Glomerular endothelial cell (primary cell): ENCODE data around the gene C1GALT1. TPM values are rescaled to one million over a fixed set of nuclear protein-coding genes. Genes with fewer than 3 reads are reported as not detected.
A peak's percentile ranks its signal among the peaks of the same experiment; 100 is the strongest.
"Not testable (repeated sequence)": the region's sequence is repeated elsewhere in the genome, so short reads cannot be mapped to it uniquely, and the experiment has no call there.

ENCODE experiments used
- DNase-seq: peaks from one replicate; pipeline ENCODE4 v3.0.0-alpha.2; 2011; ENCODE audit warnings: low read depth, low spot score; ENCODE audit errors: extremely low read depth
- total RNA-seq: library from RNA; depleted of rRNA; stranded (reverse); fragments of >200 nt; gene quantifications from 2 replicates; pipeline ENCODE4 v1.2.3, GENCODE V29; 2015

C1GALT1 gene
- total RNA-seq, 1 donor from 2014 or later, result 38.6 TPM

DNA sequence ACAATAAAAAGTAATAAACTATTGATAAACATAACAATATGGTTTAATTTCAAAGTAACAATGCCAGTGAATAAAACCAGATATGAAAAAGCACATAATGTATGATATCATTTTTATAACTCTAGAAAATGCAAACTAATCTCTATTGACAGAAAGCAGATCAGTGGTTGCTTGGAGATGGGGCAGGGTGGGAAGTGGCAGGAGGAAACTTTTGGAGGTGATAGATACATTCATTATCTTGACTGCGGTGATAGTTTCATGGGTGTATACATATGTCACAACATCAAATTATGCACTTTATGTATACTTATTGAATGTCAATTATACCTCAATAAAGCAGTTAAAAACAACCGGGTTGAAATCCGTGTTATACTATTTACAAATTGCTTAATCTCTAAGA, 16.0 kb upstream of the C1GALT1 start:
- DNase-seq, result no peak

DNA sequence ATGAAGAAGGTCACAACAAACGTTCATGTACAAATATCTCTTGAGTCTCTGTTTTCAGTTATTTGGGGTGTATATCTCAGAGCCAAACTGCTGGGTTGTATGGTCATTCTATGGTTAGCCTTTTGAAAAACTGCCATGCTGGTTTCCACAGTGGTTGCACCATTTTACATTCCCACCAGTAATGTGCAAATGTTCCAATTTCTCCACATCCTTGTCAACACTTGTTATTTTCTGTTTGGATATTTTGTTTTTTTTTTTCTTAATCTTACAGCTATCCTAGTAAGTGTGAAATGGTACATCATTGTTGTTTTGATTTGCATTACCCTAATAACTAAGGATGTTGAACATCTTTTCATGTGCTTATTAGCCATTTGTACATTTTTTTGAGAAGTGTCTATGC, 13.0 kb upstream of the C1GALT1 start:
- no peak for DNase-seq

DNA sequence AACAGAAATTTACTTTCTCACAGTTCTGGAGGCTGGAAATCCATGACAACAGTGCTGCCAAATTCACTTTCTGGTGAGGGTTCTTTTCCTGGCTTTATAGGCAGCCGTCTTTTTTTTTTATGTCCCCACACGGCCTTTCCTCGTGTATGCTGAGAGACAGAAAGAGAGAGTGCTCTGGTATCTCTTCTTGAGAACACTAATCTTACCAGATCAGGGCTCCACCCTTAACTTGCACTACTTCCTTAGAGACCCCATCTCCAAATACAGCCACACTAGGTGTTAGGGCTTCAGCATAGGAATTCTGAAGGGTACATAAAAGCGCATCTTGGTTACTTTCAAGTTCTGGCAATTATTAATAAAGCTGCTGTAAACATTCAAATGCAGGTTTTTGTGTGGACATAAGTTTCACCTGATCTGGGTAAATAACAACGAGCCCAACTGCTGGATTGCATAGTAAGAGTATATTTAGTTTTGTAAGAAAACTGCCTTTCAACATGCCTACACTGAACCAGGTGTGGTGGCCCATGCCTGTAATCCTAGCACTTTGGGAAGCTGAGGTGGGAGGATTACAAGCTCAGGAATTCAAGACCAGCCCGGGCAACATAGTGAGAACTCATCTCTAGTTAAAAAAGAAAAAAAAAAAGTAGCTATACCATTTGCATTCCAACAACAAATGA, 8.2 kb upstream of the C1GALT1 start:
- no peak for DNase-seq

DNA sequence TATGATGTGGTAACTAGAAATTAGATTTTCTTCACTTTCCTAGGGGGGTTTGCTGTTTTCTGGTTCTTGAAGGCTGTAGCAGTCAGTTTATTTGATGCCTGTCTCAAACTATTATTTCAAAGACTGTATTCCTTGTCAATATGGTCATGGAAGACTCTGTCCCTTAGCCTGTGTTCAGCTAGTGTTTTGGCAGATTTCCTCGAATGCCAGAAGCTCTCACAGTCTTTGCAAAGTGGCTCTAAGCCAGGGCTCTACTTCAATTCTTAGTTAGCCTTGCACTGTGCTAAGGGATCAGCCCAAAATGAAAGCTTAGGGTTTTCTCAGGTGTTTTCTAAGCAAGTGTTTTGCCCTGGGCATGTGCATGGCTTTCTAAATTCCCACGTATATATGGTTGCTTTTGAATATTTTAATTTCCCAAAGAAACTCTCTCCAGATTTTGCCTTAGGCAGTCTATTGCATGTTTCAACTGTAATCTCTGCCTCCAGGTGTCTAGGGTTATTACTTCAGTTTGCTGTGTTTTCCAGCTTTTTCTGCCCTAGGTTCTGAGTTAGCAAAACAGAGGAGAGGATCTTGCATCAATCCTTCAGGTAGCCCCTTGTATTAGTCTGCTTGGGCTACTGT, 7.2 kb upstream of the C1GALT1 start:
- DNase-seq, result no peak

DNA sequence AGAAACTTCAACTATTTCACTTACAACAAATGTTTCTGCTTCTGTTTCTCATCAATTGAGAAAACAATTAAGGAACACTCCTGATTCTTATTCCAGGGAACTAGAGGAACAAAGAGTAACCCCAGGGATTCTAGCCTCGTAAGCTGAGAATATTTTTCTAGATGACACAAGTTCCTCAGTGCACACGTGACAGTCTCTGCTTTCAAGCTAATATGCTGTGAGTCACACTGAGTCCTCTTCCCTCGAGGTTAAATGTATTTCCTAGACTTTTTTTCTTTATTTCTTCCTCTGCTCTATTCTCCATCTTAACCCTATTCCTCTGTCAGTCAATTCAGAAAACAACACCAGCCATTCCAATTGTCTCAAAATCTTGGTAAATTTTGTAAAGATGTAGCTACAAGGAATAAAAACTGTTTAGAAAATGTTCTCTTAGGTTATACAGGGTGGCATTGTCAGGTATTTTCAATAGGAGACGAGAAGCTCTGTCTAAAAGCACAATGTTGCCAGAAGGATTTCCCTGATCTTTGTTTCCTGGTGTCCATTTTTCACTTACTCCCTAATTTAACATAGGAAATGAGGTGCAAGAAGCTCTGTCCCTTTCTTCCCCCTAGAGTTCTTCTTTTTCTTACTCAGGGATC, 5.8 kb upstream of the C1GALT1 start:
- peak; percentile 70 for DNase-seq

DNA sequence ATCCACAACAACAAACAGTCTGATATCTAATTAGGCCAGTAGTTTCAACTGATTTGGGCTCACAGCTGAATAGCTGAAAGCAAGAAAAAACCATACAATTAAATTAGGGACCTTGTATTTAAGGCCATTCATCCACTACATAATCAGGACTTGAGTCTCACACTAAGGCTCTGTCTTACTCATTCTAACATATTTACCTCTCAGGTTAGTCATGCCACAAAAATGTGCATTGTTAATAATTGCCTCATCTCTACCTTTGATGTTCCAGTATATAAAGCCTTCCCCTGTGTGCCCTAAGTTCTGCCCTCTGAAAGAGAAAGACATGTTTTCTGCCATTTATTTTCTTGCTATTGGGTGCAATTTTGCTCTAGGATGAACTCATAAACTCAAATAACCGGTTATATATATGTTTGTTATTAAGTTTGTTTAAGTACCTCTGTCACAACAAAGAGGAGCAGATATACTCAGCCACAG, 5.3 kb upstream of the C1GALT1 start:
- no peak for DNase-seq

DNA sequence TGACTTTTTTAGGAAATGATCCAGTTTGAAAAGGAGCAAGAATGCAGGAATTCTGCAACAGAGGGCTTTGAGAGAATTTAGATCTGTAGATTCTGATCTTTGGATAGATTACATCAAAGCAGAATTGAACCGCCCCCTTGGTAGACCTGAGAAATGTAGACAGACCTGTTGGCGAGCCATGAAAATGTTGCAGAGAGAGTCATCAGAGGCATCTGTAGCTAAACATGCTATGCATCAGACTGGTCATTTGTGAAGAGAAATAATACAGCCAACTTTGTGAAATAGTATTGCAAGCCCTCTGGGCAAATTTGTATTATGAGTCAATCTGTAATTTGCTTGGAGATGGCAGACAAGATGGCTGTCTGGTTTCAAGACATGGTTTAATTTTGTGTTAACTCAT, 4.3 kb upstream of the C1GALT1 start:
- DNase-seq, result no peak

DNA sequence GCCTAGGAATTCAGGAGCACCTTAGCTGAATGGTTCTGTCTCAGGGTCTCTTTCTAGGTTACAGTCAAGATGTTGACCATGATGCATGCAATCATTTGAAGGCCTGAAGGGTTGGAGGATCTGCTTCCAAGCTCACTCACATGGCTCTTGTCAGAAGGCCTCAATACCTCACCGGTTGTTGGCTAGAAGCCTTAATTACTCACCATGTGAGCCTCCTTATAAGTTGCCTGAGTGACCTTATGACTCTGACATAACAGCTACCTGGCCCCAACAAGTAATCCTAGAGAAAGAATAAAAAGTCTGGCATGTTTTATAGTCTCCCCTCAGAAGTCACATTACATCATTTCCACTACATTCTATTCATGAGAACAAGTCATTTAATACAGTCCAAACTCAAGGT, 3.4 kb upstream of the C1GALT1 start:
- no peak for DNase-seq

DNA sequence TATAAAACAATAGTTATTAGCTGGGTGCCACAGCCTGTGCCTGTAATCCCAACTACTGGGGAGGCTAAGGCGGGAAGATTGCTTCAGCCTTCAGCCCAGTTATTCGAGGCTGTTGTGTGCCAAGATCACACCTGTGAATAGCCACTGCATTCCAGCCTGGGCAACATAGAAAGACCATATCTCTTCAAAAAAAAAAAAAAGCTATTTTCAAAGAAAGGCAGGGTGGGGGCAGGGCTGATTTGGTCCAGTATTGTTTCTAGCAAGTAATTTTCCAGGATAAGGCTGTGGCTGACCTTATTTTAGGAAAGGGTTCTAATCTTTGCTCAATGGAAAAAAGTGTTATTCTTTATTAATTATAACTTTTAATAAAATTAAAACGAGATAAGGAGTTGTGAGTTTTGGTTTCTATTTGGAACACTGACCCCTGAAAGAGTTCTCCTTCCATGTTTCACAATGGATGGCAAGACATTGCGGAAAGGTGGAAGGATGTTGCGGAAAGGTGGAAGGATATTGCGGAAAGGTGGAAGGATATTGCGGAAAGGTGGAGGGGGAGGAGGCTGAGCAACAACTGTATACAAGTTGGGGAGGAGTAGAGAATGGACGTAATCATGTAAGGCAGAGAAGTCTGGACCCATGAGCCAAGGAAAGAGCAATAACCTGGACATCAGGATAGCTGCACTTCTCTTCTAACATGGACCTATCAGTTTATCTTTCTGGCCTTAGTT, 1.5 kb upstream of the C1GALT1 start:
- no peak for DNase-seq

DNA sequence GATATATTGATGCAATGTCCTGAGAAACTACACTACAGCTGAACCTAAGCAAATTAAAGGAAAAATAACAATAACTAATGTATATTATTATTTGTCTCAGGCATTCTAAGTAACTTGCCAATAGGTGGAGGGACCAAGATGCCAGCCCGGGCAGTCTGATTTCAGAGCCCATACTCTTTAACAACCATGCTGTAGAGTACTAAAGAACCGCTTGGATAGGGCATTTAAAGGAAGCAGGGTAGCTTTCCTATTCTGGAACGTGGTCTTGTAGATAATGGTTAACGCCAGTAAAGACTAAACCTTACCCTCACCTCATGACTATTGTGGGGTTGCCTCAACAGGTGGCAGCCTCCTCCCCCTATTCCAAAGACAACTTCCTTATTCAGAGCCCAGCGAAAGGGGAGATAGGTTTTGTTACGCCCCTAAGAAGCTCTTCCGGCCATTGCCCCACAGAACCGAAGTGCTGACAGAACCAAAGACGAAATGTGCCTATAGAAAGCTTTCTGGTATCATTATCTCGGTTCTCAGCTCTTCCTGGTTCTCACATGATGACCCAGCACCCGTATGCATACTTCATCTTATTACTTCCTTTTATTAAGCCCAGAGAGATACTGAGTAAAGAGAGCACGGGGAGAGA, 707 bp upstream of the C1GALT1 start:
- DNase-seq, result no peak

DNA sequence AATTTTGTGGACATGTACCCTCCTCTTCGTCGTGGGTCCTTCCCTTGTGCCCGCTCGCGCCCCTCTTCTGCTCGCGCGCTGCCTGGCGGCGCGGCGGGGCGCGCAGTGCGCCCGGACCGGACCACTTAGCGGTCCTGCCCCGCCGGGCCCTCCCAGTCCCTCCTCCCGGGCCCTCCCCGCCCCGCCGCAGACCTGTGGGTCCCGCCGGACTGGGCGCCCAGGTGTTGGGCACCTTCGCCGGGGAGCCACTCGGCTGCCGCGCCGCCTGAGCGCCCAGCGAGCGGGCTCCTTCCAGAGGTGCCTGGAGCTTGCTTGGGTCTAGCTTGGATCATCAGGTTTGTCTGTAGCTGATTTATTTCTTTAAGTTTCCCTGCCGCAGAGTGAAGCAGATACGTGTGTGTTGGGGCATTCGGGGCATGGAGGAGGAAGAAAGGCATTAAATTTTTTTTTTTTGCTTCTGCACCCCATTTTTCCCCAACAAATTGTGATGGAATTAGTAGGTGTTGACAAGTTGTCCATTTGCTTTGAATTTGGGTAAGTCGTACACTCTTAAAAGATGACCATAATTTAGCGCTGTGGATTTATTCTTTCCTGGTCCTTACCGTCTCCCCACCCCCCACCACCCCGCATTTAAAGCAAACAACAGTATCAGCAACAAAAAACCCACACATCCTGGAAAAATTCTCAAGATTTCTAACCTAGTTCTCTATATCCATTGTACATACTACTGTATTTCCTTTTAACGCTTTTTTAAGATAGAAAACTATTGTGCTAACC, 905 bp downstream of the C1GALT1 start:
- DNase-seq, result no peak

DNA sequence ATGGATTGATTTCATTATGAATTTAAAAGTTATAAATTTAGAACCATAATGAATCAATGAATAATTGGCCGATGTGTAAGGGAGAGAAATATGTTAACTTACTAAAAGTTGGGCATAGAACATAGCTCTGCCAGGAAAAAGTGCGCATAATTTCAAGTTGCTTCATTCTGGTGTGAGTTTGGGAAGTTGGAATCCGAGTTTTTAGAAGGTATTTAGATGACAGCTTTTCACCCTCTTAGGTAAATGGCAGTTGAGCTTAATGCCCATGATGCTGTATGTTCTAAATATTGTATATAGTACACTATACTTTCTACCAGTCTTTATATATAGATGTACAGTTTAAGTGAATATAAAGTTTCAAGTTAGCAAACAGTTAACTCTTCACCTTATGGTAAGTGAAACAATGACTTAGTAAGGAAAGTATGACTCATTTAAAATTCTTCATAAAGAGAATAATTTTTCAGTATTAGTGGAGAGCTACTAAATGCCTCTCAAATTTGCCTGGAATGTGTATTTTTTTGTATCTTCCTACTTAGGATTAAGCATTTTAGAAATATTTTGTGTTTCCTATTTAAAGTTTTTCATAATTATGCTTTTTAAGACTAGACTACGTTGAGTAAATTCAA, 1.6 kb downstream of the C1GALT1 start:
- DNase-seq, result no peak

DNA sequence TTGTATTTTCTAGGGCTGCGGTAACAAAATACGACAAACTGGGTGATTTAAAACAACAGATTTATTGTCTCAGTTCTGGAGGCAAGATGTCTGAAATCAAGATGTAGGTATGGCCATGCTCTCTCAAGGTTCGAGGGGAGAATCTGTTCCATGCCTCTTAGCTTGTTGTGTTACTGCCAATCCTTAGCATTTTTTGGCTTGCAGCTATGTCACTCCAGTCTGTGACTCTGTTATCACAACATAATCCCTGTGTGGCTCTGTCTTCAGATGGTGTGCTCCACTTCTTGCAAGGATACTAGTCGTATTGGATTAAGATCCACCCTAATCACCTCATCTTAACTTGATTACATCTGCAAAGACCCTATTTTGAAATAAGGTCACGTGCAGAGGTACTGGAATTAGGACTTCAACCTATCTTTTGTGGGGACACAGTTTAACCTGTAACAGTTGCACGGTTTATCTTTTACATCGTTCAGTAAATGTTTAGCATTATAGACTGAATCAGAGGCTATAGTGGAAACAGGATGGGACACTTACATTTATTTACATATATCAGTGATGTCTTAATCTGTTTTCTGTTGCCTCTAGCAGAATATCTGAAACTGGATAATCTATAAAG, 3.1 kb downstream of the C1GALT1 start:
- DNase-seq, result no peak

DNA sequence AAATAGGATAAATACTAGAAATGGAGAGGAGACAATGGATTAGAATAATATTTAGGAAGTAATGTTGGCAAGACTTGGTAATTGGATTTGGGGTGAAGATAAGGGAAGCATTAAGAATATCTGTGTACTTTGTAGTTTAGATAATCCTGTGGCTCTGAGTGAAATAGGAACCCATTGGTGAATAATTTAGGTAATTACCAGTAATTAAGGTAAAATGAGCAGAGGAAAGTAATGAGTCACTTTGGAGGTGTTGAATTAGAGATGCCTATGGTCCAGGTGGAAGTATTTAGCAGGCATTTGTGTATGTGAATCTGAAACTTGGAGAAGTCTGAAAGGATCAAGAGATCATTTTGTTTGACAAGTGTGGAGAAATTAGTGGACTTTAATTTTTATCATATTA, 5.7 kb downstream of the C1GALT1 start:
- DNase-seq, result no peak

DNA sequence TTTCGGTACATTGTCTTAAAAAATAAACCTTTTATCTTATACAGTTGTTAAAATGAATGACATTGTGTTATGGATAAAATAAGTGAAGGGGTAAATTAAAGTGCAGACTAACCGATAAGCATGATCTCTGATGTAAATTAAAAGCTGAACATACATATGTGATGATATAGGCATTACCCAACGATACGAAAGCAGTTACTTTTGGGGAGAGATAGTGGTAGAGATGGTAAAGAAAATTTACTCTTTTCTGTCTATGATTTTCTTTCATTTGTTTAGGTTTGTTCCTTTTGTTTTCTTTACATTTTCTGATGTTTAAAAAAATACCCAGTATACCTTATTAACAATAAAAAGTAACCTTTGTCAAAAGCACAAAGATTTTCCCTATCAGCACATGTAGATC, 6.4 kb downstream of the C1GALT1 start:
- no peak for DNase-seq

DNA sequence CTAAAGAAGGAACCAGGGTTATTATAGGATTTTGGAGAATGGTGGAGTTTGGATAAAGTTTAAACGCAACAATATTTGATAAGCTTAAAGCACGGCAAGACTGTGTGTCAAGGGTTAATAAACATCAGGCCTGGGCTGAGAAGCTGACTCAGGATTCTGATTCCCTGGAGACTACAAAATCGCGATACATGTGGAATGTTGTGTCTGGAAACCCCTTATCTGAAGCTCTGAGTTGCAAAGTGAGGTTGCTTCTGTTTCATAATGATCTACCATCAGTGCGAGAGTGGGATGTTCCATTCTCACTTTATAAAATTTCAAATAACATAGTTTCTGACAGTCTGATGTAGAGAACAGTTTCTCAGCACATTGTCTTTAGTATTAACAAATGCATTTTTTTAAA, 7.8 kb downstream of the C1GALT1 start:
- no peak for DNase-seq

DNA sequence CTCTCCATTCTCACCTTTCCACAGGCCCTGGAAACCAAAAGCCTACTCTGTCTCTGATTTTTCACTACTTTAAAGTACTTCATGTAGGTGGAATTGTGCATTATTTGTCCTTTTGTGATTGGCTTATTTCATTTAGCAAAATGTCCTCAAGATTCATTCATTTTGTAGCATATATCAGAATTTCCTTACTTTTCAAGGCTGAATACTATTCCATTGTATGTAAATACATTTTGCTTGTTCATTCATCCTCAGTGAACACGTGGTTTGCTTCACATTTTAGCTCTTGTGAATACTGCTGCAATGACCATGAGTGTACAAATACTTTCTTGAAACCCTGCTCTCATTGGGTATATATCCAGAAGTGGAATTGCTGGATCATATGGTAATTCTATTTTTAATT, 8.8 kb downstream of the C1GALT1 start:
- no peak for DNase-seq

DNA sequence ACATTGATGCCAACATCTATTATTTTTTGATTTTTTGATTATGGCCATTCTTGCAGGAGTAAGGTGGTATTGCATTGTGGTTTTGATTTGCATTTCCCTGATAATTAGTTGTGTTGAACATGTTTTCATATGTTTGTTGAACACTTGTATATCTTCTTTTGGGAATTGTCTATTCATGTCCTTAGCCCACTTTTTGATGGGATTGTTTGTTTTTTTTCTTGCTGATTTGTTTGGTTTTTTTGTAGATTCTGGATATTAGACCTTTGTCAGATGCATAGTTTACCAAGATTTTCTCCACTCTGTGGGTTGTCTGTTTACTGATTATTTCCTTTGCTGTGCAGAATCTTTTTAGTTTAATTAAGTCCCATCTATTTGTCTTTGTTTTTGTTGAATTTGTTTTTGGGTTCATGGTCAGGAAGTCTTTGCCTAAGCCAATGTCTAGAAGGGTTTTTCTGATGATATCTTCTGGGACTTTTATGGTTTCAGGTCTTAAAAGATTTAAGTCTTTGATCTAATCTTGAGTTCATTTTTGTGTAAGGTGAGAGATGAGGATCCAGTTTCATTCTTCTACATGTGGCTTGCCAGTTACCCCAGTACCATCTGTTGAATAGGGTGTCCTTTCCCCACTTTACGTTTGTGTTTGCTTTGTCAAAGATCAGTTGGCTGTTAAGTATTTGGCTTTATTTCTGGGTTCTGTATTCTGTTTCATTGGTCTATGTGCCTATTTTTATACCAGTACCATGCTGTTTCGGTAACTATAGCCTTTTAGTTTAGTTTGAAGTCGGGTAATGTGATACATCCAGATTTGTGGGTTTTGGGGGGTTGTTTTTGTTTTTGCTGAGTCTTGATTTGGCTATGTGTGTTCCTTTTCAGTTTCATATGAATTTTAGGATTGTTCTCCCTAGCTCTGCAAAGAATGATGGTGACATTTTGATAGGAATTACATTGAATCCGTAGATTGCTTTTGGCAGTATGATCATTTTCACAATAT, 10.7 kb downstream of the C1GALT1 start:
- not testable (repeated sequence) for DNase-seq
